Stomach (tissue), 9 donors: ENCODE data around the gene ADAM12. TPM values are rescaled to one million over a fixed set of nuclear protein-coding genes. Genes with fewer than 3 reads are reported as not detected.

Source experiments
- DNase-seq, 2 donors: peaks; one replicate each; pipeline versions ENCODE4 v3.0.0 to v3.0.0-alpha.2; 2013 to 2019
- H3K27ac ChIP-seq, 5 donors: fragments of 200-600 bp in 4 of 5; sonication (generic) in 4 of 5; one replicate each; pipeline ENCODE4 v1.5.1; 2013 to 2019; ENCODE audit warnings: mild to moderate bottlenecking in 1 of 5, moderate library complexity in 1 of 5
- H3K27me3 ChIP-seq, 3 donors: fragments of 200-600 bp; sonication (generic); one replicate each; pipeline ENCODE4 v1.5.1; 2017 to 2019; ENCODE audit warnings: mixed run types in 1 of 3
- H3K36me3 ChIP-seq, 4 donors: fragments of 200-600 bp; sonication (generic); 1 replicate in 3 of 4; 2 replicates in 1 of 4; pipeline ENCODE4 v1.5.1; 2016 to 2019
- H3K4me1 ChIP-seq, 4 donors: fragments of 200-600 bp; sonication (generic); one replicate each; pipeline ENCODE4 v1.5.1; 2016 to 2019
- H3K4me3 ChIP-seq, 4 donors: fragments of 200-600 bp; sonication (generic) in 3 of 4; one replicate each; pipeline ENCODE4 v1.5.1; 2016 to 2019; ENCODE audit warnings: mild to moderate bottlenecking in 1 of 4
- H3K9me3 ChIP-seq, 4 donors: fragments of 200-600 bp; sonication (generic); one replicate each; pipeline ENCODE4 v1.5.1; 2016 to 2019
- CTCF ChIP-seq, 7 experiments: fragments of 450-650 bp in 4 of 7; fragments of 200-600 bp in 3 of 7; sonication (generic) in 3 of 7; IDR thresholded peaks; one replicate each; pipeline ENCODE4 v1.5.1; 2016 to 2019; ENCODE audit warnings: antibody characterized with exemption in 7 of 7, control low read depth in 2 of 7, mild to moderate bottlenecking in 1 of 7
- EP300 ChIP-seq: sonication (generic); formaldehyde crosslinking; IDR thresholded peaks from one replicate; pipeline ENCODE4 v1.6.1; 2017; ENCODE audit warnings: antibody characterized with exemption
- POLR2A ChIP-seq, 4 donors: fragments of 450-650 bp; IDR thresholded peaks; one replicate each; pipeline ENCODE4 v1.6.1; 2016; ENCODE audit warnings: antibody characterized with exemption in 4 of 4, control low read depth in 2 of 4, mild to moderate bottlenecking in 1 of 4, moderate library complexity in 1 of 4
- POLR2AphosphoS5 ChIP-seq, 3 donors: sonication (generic); formaldehyde crosslinking; IDR thresholded peaks; one replicate each; pipeline ENCODE4 v1.6.1; 2016; ENCODE audit warnings: antibody characterized with exemption in 3 of 3
- WGBS, 5 donors: extraction: QIAGEN DNeasy Blood & Tissue Kit in 3 of 5; methylation state at CpG; one replicate each; pipeline versions ENCODE4 v1.1.5 to v1.1.7; 2013 to 2018; 5-methylcytosine and 5-hydroxymethylcytosine counted together
- intact Hi-C: fragments of 100-400 bp; cut with DNase I; formaldehyde crosslinking; loops from one replicate; pipeline ENCODE4 v1.15.1; 2023; ENCODE audit warnings: low total_unique reads
- polyA plus RNA-seq, 3 donors: library from polyadenylated mRNA; stranded (reverse); fragments of 200-250 nt; gene quantifications; one replicate each; pipeline ENCODE4 v1.2.3, GENCODE V29; 2013
- total RNA-seq, 5 donors: library from RNA; depleted of rRNA; stranded (reverse); fragments of >200 nt; gene quantifications; one replicate each; pipeline versions ENCODE4 v1.1.0 to v1.2.3, GENCODE V29; 2014 to 2016
- donor health status: healthy with polysubstance abuse.
- donor health status: Bipolar disorder and iron deficiency.
- donor health status: healthy.

ADAM12 gene
- total and polyA plus RNA-seq, 8 donors, result 0.03 to 6.4 (median 0.50) TPM; not detected in 3

DNA sequence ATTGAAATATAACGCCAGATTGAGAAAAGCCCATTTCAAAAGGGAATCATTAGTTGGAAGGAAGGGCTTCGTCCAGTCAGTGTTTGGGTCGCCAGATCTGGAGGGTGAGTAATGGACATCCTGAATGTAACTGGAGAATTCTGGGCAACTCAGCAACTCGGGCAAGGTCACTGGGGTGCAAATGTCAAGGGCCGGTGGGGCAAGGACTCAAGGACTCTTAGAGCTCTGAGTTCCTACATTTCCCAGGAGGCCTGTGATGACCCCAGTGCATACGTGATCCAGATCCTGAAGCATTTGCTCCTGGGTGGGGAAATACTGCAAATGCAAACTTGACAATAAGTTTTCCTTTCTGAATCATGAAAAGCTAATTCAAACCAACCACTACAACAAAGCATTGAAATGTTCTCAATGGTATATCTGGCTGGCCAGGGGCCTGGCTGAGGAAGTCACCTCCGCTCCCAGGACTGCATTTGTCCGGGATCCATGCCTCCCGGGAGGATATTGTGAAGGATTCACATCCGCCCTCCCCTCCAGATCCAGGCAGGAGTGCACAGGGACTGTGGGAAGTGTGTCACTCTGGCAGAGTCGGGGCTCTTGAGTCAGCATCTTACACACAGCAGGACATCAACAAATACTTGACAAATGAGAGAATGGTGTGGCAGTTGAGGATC lies 327.9 kb downstream of the ADAM12 start:
- WGBS, 5 donors, result 57 to 68% (median 65%) methylated on average over 11 of the region's 11 CpGs
- peak overlapping the region in 1 of 5 donors; percentile 22 for H3K27ac ChIP-seq
- no peak overlapping the region for H3K4me3 ChIP-seq
- DNase-seq, result peak in 1 of 2 donors; percentile 28
- intact Hi-C loops, result no loop called here
- peaks cover 0 to 27% (median 0%) of the 10 kb centered on the region in 3 donors for H3K27me3 ChIP-seq
- TF ChIP-seq POLR2A (IDR thresholded peaks at IDR 0.05) (no peak), CTCF (IDR thresholded peaks at IDR 0.05) (no peak), POLR2AphosphoS5 (IDR thresholded peaks at IDR 0.05) (no peak), EP300 (no peak)
- peaks cover 0 to 4% (median 0%) of the 10 kb centered on the region in 4 donors for H3K9me3 ChIP-seq
- H3K36me3 ChIP-seq, result no peaks in the 10 kb centered on the region
- H3K4me1 ChIP-seq, result peaks cover 0 to 10% (median 0%) of the 10 kb centered on the region in 4 donors

- 26 to 37% (median 32%) methylated on average over 4 of the region's 4 CpGs for whole genome bisulfite sequencing, 5 donors
- TF ChIP-seq EP300 (no peak), CTCF (IDR thresholded peaks at IDR 0.05) (no peak), POLR2AphosphoS5 (IDR thresholded peaks at IDR 0.05) (no peak), POLR2A (IDR thresholded peaks at IDR 0.05) (no peak)
- intact Hi-C loops, result no loop called here
These were observed 329.0 kb downstream of the ADAM12 start for GRCh38 chr10:126059076-126059826.

DNA sequence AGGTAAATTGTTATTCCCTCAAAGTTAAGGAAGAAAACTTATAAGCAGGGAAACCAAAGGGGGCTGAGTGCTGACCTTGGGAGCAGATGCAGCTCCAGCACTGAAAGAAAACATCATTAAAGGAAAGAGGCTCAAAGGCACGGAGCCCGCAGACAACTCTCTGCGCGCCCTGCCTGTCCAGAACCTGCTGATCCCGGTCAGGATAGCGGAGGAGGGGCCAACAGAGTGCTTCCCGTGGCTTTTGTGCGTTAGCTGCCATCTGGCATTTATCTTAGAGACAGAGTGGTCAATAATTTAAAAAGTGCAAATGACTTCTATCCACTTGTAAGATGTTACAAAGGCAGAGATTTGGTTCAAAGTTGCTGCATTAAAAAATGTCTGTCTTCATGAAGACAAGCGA lies 329.8 kb downstream of the ADAM12 start:
- Histone ChIP-seq H3K4me1 (peaks cover 0 to 10% (median 0%) of the 10 kb centered on the region in 4 donors), H3K4me3 (no peak overlapping the region), H3K27ac (no peak overlapping the region), H3K36me3 (no peaks in the 10 kb centered on the region), H3K9me3 (peaks cover 0 to 4% (median 0%) of the 10 kb centered on the region in 4 donors), H3K27me3 (peaks cover 0 to 29% (median 0%) of the 10 kb centered on the region in 3 donors)
- peak in 1 of 2 donors; percentile 27 for DNase-seq
- 24 to 41% (median 30%) methylated on average over 9 of the region's 9 CpGs for WGBS, 5 donors
- intact Hi-C loops, result no loop called here
- TF ChIP-seq CTCF (IDR thresholded peaks at IDR 0.05) (no peak), EP300 (no peak), POLR2AphosphoS5 (IDR thresholded peaks at IDR 0.05) (no peak), POLR2A (IDR thresholded peaks at IDR 0.05) (no peak)

More at GRCh38 chr10:126059076-126059826, 329.0 kb downstream of the ADAM12 start:
- peaks cover 0 to 29% (median 0%) of the 10 kb centered on the region in 3 donors for H3K27me3 ChIP-seq
- peaks cover 0 to 10% (median 0%) of the 10 kb centered on the region in 4 donors for H3K4me1 ChIP-seq
- H3K9me3 ChIP-seq, result peaks cover 0 to 4% (median 0%) of the 10 kb centered on the region in 4 donors
- DNase-seq, result no peak
- no peak overlapping the region for H3K4me3 ChIP-seq
- H3K36me3 ChIP-seq, result no peaks in the 10 kb centered on the region
- no peak overlapping the region for H3K27ac ChIP-seq

- Histone ChIP-seq H3K4me3 (no peak overlapping the region), H3K27ac (no peak overlapping the region), H3K27me3 (peaks cover 0 to 29% (median 0%) of the 10 kb centered on the region in 3 donors), H3K4me1 (peaks cover 0 to 9% (median 0%) of the 10 kb centered on the region in 4 donors), H3K36me3 (no peaks in the 10 kb centered on the region), H3K9me3 (peaks cover 0 to 4% (median 0%) of the 10 kb centered on the region in 4 donors)
- intact Hi-C loops, result no loop called here
- WGBS, 5 donors, result 46 to 48% (median 47%) methylated on average over 6 of the region's 6 CpGs
- TF ChIP-seq POLR2A (IDR thresholded peaks at IDR 0.05) (no peak), POLR2AphosphoS5 (IDR thresholded peaks at IDR 0.05) (no peak), CTCF (IDR thresholded peaks at IDR 0.05) (no peak), EP300 (no peak)
- DNase-seq, result no peak
These were observed 330.2 kb downstream of the ADAM12 start for GRCh38 chr10:126058104-126058503.
